Measurements from ENCODE around the gene POU6F2.
"Not testable (repeated sequence)": the region's sequence is repeated elsewhere in the genome, so short reads cannot be mapped to it uniquely, and the experiment has no call there.

The POU6F2 gene

DNA sequence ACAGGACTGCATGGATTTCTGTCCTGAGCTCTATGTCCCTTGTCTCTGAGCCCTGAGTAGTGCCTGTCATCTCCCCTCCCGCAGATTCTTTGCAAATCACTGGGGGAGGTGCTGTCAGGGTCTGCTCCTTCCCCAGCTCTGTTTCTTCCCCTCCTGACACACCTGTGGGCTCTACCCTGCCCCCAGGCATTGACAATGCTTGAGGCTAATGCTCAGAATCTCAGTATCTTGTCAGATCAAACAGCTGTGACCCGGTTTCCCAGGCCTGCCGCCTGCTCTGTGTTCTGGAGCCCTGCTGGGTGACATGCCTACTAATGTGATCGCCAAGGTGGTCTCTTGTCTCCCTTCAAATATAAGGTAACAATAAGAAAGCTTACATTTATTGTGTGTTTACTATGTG is 209.0 kb downstream of the POU6F2 start:
- Histone ChIP-seq H3K4me3 (no peak overlapping the region), H3K9me3 (no peaks in the 10 kb centered on the region), H3K36me3 (no peaks in the 10 kb centered on the region), H3K4me1 (no peaks in the 10 kb centered on the region), H3K27ac (no peak overlapping the region), H3K27me3 (no peaks in the 10 kb centered on the region)
- TF ChIP-seq, protein P1, sequence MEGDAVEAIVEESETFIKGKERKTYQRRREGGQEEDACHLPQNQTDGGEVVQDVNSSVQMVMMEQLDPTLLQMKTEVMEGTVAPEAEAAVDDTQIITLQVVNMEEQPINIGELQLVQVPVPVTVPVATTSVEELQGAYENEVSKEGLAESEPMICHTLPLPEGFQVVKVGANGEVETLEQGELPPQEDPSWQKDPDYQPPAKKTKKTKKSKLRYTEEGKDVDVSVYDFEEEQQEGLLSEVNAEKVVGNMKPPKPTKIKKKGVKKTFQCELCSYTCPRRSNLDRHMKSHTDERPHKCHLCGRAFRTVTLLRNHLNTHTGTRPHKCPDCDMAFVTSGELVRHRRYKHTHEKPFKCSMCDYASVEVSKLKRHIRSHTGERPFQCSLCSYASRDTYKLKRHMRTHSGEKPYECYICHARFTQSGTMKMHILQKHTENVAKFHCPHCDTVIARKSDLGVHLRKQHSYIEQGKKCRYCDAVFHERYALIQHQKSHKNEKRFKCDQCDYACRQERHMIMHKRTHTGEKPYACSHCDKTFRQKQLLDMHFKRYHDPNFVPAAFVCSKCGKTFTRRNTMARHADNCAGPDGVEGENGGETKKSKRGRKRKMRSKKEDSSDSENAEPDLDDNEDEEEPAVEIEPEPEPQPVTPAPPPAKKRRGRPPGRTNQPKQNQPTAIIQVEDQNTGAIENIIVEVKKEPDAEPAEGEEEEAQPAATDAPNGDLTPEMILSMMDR (IDR thresholded peaks at IDR 0.05): no peak
- intact Hi-C loops (cut with DNase I; ENCODE audit: low total_unique reads): no loop called here
- DNase-seq: no peak

DNA sequence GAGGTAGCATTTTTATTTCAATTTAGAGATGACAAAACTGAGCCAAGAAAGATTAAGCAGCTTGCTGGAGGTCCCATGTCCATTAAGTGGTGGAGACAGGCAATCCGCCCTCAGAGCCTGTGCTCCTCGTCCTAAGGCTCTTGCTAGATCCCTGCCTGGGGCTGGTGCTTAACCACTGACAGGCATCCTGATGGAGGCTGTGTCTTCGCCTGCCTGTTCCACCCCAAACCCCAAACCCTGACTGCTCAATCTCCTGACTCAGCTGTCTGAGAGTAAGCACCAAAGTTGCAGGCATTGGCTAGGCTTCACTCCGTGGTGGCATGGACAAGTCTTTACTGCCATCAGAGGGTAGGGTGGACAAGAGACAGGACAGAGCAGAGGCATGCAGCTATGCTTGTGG is 209.4 kb downstream of the POU6F2 start:
- TF ChIP-seq, protein P1 (IDR thresholded peaks at IDR 0.05): no peak
- Histone ChIP-seq H3K36me3 (no peaks in the 10 kb centered on the region), H3K4me3 (no peak overlapping the region), H3K27me3 (no peaks in the 10 kb centered on the region), H3K27ac (no peak overlapping the region), H3K9me3 (no peaks in the 10 kb centered on the region), H3K4me1 (no peaks in the 10 kb centered on the region)
- DNase-seq: no peak
- intact Hi-C loops (cut with DNase I; ENCODE audit: low total_unique reads): no loop called here

DNA sequence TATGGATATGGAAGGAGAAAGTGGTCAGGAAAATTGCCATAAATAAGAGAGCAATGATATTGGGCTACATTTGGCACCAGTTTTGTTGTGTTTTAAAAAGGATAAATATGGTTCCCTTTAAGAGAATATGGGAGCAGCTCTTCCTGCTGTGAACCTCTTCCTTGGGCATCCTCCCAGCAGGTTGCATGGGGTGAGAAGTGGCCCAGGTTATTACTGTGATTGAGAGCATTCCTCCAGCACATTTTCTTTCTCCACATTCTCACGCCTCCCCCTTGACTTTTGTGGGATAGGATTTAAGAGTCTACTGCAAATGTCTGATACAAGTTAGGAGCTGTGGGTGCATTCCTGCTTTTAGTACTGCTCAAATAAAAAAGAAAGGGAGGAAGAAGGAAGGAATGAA is 214.8 kb downstream of the POU6F2 start:
- no peaks in the 10 kb centered on the region for H3K27me3 ChIP-seq
- H3K4me1 ChIP-seq: no peaks in the 10 kb centered on the region
- no peaks in the 10 kb centered on the region for H3K9me3 ChIP-seq
- no peaks in the 10 kb centered on the region for H3K36me3 ChIP-seq
- H3K27ac ChIP-seq: no peak overlapping the region
- no peak for DNase-seq
- intact Hi-C loops (cut with DNase I; ENCODE audit: low total_unique reads): no loop called here
- no peak overlapping the region for H3K4me3 ChIP-seq
- TF ChIP-seq, protein P1 (IDR thresholded peaks at IDR 0.05): no peak

DNA sequence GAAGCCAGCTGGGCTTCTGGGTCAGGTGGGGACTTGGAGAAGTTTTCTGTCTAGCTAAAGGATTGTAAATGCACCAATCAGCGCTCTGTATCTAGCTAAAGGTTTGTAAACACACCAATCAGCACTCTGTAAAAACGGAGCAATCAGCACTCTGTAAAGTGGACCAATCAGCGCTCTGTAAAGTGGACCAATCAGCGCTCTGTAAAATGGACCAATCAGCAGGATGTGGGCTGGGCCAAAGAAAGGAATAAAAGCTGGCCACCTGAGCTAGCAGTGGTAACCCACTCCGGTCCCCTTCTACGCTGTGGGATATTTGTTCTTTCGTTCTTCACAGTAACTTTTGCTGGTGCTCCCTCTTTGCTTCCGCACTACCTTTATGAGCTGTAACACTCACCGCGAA is 216.7 kb downstream of the POU6F2 start:
- H3K4me3 ChIP-seq: not testable (repeated sequence)

DNA sequence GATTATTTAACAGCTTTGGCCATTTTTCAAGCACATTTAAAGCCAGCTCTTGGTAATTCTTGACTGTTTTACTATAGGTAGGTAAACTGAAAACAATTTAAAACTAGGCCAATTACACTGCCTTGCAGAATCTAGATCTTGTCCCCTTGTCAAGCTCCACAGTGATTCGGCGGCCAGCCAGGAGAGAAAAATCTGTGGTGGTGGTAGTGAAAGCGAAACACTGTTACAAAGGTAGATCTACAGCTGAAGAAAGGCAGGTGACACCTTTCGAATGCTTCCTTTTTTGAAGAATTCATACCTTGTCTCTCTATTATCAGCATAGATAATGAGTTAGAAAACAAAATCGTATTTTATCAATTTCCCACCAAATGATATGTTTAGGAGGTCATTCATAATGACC is 218.3 kb downstream of the POU6F2 start:
- intact Hi-C loops (cut with DNase I; ENCODE audit: low total_unique reads): no loop called here
- Histone ChIP-seq H3K4me1 (no peaks in the 10 kb centered on the region), H3K36me3 (no peaks in the 10 kb centered on the region), H3K27me3 (no peaks in the 10 kb centered on the region), H3K27ac (no peak overlapping the region), H3K4me3 (no peak overlapping the region), H3K9me3 (no peaks in the 10 kb centered on the region)
- DNase-seq: no peak
- TF ChIP-seq, protein P1 (IDR thresholded peaks at IDR 0.05): no peak

More for the DNA sequence above, 216.7 kb downstream of the POU6F2 start:
- H3K36me3 ChIP-seq; H3K27ac ChIP-seq; H3K27me3 ChIP-seq; H3K9me3 ChIP-seq; H3K4me1 ChIP-seq; intact Hi-C loops (cut with DNase I; ENCODE audit: low total_unique reads); DNase-seq: not testable (repeated sequence)

DNA sequence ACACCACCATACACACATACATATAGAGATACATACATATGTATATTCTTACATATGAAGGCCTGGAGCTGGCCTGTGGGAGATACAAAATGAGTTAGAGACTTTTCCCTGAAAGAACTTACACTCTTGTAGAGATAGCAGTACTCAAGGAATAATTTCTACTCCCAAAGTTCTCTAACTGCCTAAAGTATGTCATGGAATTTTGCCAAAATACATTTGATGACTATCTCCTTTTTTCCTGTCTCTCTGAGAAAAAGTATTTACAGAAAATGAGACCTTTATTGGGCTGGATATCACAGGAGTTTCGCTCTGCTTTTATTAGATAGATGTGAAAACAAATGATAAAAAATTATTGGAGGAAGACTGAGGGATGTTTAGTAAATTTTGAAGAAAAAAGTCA is 220.1 kb downstream of the POU6F2 start:
- no peak for DNase-seq
- TF ChIP-seq, protein P1 (IDR thresholded peaks at IDR 0.05): no peak
- Histone ChIP-seq H3K4me1 (no peaks in the 10 kb centered on the region), H3K4me3 (no peak overlapping the region), H3K27me3 (no peaks in the 10 kb centered on the region), H3K27ac (no peak overlapping the region), H3K9me3 (no peaks in the 10 kb centered on the region), H3K36me3 (no peaks in the 10 kb centered on the region)
- intact Hi-C loops (cut with DNase I; ENCODE audit: low total_unique reads): no loop called here
